Mesothelial cell of epicardium (in vitro differentiated cells): Measurements from ENCODE around the gene AKT1S1. TPM values are rescaled to one million over a fixed set of nuclear protein-coding genes. Genes with fewer than 3 reads are reported as not detected.

Experiments used
- DNase-seq, 2 experiments: peaks; one replicate each; pipeline ENCODE4 v3.0.0; 2021; ENCODE audit warnings: low spot score in 2 of 2; ENCODE audit not compliant: unreplicated experiment in 2 of 2
- H3K27ac Mint-ChIP-seq: 2 replicates; pipeline ENCODE4 v1.8.0; 2021; ENCODE audit warnings: mixed read lengths
- H3K27me3 Mint-ChIP-seq: 2 replicates; pipeline ENCODE4 v1.8.0; 2021; ENCODE audit warnings: low read depth, mixed read lengths
- H3K36me3 Mint-ChIP-seq: 2 replicates; pipeline ENCODE4 v1.8.0; 2021; ENCODE audit warnings: mixed read lengths
- H3K4me1 Mint-ChIP-seq: 2 replicates; pipeline ENCODE4 v1.8.0; 2021; ENCODE audit warnings: mixed read lengths
- H3K4me3 Mint-ChIP-seq: 2 replicates; pipeline ENCODE4 v1.8.0; 2021; ENCODE audit warnings: mild to moderate bottlenecking, moderate library complexity, mixed read lengths
- H3K9me3 Mint-ChIP-seq: 2 replicates; pipeline ENCODE4 v1.8.0; 2021; ENCODE audit warnings: mixed read lengths
- total RNA-seq: library from RNA; stranded (reverse); gene quantifications from 3 replicates; pipeline ENCODE4 v1.2.1, GENCODE V29; 2021
- TF ChIP-seq, protein P1 (sequence below): fragments of 200-600 bp; sonication (generic); IDR thresholded peaks from one replicate; pipeline ENCODE4 v1.5.0; 2021; ENCODE audit warnings: antibody characterized with exemption; ENCODE audit not compliant: unreplicated experiment

AKT1S1 gene
- total RNA-seq, 1 donor from 2014 or later = 41.8 TPM

DNA sequence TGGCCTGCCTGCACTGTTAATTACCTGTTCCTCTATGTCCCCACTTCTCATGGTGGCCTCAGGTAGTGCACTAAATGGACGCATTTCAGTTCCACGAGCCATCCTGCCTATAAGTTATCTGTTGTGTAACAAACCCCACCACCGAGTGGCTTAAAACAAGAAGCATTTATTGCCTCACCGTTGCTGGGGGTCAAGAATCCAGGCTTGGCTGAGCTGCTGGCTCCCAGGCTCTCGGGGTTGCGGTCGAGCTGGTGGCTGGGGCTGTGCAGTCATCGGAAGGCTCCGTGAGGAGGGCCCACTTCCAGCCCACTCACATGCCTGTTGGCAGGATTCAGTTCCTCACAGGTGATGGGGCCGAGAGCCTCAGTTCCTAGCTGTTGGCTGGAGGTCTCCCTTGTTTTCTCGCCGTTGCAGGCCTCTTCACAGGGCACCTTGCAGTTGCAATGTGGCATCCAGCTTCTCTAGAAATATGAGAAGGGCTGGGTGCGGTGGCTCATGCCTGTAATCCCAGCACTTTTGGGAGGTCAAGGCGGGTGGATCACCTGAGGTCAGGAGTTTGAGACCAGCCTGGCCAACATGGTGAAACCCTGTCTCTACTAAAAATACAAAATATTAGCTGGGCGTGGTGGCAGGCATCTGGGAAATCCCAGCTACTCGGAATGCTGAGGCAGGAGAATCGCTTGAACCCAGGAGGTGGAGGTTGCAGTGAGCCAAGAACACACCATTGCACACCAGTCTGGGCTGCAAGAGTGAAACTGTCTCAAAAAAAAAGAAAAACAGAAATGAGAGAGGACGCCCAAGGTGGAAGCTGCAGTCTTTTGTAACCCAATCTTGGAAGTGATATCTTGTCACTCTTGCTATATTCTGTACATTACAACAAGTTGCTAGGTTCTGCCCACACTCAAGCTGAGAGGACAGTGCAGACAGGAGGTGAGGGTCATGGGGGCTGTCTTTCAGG lies 32.7 kb downstream of the AKT1S1 start:
- TF ChIP-seq, protein P1, sequence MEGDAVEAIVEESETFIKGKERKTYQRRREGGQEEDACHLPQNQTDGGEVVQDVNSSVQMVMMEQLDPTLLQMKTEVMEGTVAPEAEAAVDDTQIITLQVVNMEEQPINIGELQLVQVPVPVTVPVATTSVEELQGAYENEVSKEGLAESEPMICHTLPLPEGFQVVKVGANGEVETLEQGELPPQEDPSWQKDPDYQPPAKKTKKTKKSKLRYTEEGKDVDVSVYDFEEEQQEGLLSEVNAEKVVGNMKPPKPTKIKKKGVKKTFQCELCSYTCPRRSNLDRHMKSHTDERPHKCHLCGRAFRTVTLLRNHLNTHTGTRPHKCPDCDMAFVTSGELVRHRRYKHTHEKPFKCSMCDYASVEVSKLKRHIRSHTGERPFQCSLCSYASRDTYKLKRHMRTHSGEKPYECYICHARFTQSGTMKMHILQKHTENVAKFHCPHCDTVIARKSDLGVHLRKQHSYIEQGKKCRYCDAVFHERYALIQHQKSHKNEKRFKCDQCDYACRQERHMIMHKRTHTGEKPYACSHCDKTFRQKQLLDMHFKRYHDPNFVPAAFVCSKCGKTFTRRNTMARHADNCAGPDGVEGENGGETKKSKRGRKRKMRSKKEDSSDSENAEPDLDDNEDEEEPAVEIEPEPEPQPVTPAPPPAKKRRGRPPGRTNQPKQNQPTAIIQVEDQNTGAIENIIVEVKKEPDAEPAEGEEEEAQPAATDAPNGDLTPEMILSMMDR = no peak
- Mint-ChIP-seq H3K36me3 (peaks cover 20% of the 10 kb centered on the region), H3K27me3 (no peaks in the 10 kb centered on the region), H3K4me1 (no peaks in the 10 kb centered on the region), H3K9me3 (peaks cover 6% of the 10 kb centered on the region), H3K4me3 (no peak overlapping the region), H3K27ac (no peak overlapping the region)
- DNase-seq = no peak

DNA sequence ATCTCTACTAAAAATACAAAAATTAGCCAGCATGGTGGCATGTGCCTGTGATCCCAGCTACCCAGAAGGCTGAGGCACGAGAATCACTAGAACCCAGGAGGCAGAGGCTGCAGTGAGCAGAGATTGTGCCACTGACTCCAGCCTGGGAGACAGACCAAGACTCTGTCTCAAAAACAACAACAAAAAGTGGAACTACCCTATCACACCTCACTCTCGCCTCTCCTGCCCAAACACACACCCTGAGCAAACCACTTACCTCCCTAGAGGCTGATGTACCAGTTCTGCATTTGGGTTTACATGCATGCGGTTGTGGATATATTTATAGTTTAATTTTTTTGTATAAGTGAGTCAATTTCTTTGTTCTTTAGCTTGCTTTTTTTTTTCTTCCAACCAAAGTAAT lies 33.9 kb downstream of the AKT1S1 start:
- no peak for DNase-seq
- peaks cover 24% of the 10 kb centered on the region for H3K36me3 Mint-ChIP-seq
- no peaks in the 10 kb centered on the region for H3K27me3 Mint-ChIP-seq
- TF ChIP-seq, protein P1 = no peak
- no peak overlapping the region for H3K4me3 Mint-ChIP-seq
- no peaks in the 10 kb centered on the region for H3K4me1 Mint-ChIP-seq
- no peaks in the 10 kb centered on the region for H3K9me3 Mint-ChIP-seq
- H3K27ac Mint-ChIP-seq = no peak overlapping the region

DNA sequence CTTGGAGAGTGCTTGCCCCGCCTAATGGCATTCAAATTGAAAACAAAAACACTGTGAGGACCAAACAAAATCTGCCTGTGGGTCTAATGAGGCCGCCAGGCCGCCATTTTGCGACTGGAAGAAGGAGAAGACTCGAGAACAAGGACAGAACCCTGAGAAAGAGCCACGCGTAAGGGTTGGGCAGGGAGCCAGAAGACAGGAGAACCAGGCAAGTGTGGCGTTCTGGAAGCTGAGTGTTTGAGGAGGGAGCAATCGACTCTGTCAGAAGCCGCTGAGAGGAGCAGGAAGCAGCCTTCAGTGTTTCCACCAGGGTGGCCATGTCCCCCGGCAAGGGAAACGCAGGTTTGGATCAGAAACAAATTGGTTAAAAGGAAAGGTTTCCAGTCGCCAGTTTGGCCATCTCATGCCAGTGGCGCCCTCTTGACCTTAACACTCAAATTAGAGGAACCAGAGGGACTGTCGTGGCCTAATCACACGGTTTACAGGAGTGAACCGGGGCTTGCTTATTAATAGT lies 36.4 kb downstream of the AKT1S1 start:
- no peaks in the 10 kb centered on the region for H3K27me3 Mint-ChIP-seq
- TF ChIP-seq, protein P1 = no peak
- H3K4me1 Mint-ChIP-seq = no peaks in the 10 kb centered on the region
- H3K27ac Mint-ChIP-seq = no peak overlapping the region
- DNase-seq = no peak
- H3K9me3 Mint-ChIP-seq = no peaks in the 10 kb centered on the region
- H3K36me3 Mint-ChIP-seq = peaks cover 38% of the 10 kb centered on the region
- no peak overlapping the region for H3K4me3 Mint-ChIP-seq

DNA sequence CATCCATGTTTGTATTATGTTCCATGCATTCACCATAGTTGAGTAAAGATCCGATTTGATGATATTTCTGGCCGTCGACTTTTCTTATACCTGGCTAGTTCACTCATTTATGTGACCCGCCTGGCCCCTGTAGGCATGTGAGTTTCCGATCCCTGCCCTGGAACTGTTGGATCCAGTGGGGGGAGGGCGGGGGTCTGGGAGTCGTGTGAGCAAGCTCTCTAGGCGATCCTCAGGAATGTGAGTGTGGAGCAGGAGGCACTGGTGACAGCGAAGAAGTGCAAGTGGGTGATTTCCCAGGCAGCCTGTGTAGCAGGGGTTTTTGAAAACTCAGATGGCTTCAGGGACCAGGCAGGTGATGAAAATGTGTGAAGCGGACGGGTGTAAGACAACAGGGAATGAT lies 36.8 kb downstream of the AKT1S1 start:
- no peaks in the 10 kb centered on the region for H3K9me3 Mint-ChIP-seq
- H3K4me1 Mint-ChIP-seq = no peaks in the 10 kb centered on the region
- peak overlapping the region; percentile 21 for H3K27ac Mint-ChIP-seq
- no peak for DNase-seq
- H3K27me3 Mint-ChIP-seq = no peaks in the 10 kb centered on the region
- no peak overlapping the region for H3K4me3 Mint-ChIP-seq
- TF ChIP-seq, protein P1 = no peak
- peaks cover 38% of the 10 kb centered on the region for H3K36me3 Mint-ChIP-seq

DNA sequence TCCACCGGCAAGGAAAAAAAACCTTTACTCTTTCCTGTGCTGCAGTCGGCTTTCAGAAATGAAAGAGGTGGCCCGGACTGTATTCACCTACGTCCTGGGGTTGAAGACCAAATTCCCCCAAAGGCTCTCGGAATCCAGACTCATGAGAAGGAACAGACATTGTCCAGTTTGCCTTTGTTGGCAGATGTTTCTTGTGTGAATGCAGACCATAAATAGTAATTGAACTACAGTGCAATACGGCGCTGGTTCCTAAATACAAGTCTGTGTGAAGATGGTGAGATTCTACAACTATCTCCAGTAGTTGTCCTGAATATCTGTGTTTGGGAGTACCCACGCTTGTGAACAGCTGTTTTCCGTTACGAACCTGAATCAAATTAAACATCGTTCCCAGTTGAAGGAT lies 37.4 kb downstream of the AKT1S1 start:
- no peak for DNase-seq
- TF ChIP-seq, protein P1 = no peak
- Mint-ChIP-seq H3K4me3 (no peak overlapping the region), H3K27me3 (no peaks in the 10 kb centered on the region), H3K4me1 (no peaks in the 10 kb centered on the region), H3K36me3 (peaks cover 40% of the 10 kb centered on the region), H3K27ac (no peak overlapping the region), H3K9me3 (no peaks in the 10 kb centered on the region)
